ENCODE measurements around the gene EFCAB6. TPM values are rescaled to one million over a fixed set of nuclear protein-coding genes. Genes with fewer than 3 reads are reported as not detected.

Gene EFCAB6
- polyA plus RNA-seq, 3 donors: not detected

DNA sequence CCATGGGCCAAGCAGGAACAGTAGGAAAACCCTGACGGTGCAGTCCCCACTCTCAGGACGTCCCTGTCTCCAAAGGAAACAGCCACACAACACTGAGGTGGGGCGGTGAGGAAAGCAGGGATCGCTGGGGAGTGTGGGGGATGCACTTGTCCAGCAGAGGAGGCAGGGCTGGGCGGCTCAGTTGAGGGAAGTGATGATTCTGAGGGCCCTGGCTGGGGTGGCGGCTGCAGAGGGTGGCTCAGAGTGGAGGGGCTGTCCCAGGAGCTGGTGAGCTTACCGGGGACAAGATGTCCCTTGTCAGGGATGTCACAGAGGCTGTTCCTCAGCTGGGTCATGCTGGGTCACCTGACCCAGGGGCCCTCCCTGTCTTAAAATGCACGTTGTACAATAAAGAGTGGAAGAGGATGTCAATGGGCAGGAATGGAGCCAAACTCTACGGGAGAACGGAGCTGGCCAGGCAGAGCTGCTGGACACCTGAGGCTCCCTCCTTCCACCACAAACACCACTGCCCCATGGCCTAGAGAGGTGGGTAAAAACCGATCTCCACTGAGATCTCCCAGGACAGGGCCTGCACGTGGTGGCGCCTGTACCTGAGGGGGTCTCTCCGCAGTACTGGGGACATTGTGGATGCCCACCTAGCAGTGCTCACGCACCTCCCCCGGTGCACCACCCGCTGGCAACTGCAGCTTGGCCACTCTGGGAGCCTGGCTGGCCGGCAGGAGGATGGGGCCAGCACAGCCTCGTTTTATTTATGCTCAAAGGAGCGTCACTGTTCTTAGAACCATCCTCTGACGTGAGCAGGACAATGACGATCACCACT, 9.7 kb upstream of the EFCAB6 start:
- no peaks in the 10 kb centered on the region for H3K4me1 ChIP-seq (ENCODE audit: control insufficient read depth in 1 of 2, insufficient read depth in 2 of 2, low read length in 2 of 2)
- 79% methylated on average over 16 of the region's 22 CpGs for WGBS (ENCODE audit: insufficient coverage)
- no peak for DNase-seq
- peaks cover 0 to 2% (median 0%) of the 10 kb centered on the region in 7 donors for H3K9me3 Mint-ChIP-seq
- H3K4me3 Mint-ChIP-seq: no peak overlapping the region
- TF ChIP-seq, protein P1, sequence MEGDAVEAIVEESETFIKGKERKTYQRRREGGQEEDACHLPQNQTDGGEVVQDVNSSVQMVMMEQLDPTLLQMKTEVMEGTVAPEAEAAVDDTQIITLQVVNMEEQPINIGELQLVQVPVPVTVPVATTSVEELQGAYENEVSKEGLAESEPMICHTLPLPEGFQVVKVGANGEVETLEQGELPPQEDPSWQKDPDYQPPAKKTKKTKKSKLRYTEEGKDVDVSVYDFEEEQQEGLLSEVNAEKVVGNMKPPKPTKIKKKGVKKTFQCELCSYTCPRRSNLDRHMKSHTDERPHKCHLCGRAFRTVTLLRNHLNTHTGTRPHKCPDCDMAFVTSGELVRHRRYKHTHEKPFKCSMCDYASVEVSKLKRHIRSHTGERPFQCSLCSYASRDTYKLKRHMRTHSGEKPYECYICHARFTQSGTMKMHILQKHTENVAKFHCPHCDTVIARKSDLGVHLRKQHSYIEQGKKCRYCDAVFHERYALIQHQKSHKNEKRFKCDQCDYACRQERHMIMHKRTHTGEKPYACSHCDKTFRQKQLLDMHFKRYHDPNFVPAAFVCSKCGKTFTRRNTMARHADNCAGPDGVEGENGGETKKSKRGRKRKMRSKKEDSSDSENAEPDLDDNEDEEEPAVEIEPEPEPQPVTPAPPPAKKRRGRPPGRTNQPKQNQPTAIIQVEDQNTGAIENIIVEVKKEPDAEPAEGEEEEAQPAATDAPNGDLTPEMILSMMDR (IDR thresholded peaks at IDR 0.05): no peak
- no peaks in the 10 kb centered on the region for H3K36me3 Mint-ChIP-seq
- peak overlapping the region in 1 of 7 donors; percentile 50 for H3K27ac Mint-ChIP-seq
- intact Hi-C loops (cut with micrococcal nuclease): no loop called here
- H3K4me1 Mint-ChIP-seq: no peaks in the 10 kb centered on the region
- no peaks in the 10 kb centered on the region for H3K79me2 ChIP-seq (ENCODE audit: insufficient read depth, low read length)
- H3K27me3 ChIP-seq (ENCODE audit: control insufficient read depth in 2 of 2, insufficient read depth in 2 of 2, low read length in 2 of 2): no peaks in the 10 kb centered on the region
- H3K27ac ChIP-seq (ENCODE audit: low read depth in 1 of 2, low read length in 2 of 2): no peak overlapping the region
- H4K20me1 ChIP-seq (ENCODE audit: insufficient read depth, low read length): no peaks in the 10 kb centered on the region
- H3K36me3 ChIP-seq (replicated peaks in 1 of 2; ENCODE audit: control insufficient read depth in 1 of 2, insufficient read depth in 2 of 2, low read length in 2 of 2): no peaks in the 10 kb centered on the region
- no peak overlapping the region for H3K4me2 ChIP-seq (replicated peaks; ENCODE audit: extremely low read depth, low read length, poor library complexity, severe bottlenecking)
- H3K9me3 ChIP-seq (replicated peaks in 1 of 2; ENCODE audit: control insufficient read depth in 1 of 2, insufficient read depth in 1 of 2, low read length in 2 of 2): no peaks in the 10 kb centered on the region
- no peak overlapping the region for H3K9ac ChIP-seq (ENCODE audit: insufficient read depth, low read length, poor library complexity, severe bottlenecking)
- peaks cover 7 to 13% (median 11%) of the 10 kb centered on the region in 3 donors for H3K27me3 Mint-ChIP-seq (ENCODE audit: low read depth in 3 of 3)
- H3K4me3 ChIP-seq (replicated peaks in 1 of 3; ENCODE audit: low read depth in 2 of 3, low read length in 3 of 3): no peak overlapping the region
- no peak overlapping the region for H2AFZ ChIP-seq (ENCODE audit: insufficient read depth, low read depth, low read length, poor library complexity, severe bottlenecking)

DNA sequence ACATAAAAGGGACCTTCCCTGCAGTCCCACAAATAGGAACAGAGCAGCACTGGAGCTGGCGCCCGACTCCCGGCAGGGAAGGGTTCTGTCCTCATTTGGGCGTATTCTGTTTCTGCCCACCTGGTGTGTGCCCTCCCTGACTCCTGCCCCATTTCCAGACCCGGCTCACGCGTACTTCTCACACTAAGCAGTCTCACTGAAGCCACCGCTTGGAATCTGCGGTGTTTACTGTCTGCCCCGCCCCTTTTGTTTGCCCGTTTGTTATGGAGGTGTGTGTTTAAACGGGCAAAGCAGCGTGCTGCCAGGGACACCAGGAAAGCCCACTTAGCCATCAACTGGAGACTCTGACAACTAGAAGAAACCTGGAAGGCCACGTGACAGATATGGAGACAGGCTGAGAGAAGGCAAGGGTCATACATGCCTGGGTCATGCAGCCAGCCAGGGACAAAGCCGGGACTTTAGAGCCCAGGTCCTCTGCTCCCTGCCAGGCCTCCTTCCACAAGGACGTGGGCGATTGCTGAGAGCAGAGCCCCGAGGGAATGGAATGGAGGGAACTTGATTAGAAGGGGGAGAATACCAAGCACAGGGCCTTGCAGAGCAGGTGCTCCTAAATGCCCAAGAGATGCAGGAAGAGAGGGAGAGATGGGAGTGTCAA, 8.7 kb upstream of the EFCAB6 start:
- no peak overlapping the region for H3K4me3 ChIP-seq (replicated peaks in 1 of 3; ENCODE audit: low read depth in 2 of 3, low read length in 3 of 3)
- no peak for DNase-seq
- H2AFZ ChIP-seq (ENCODE audit: insufficient read depth, low read depth, low read length, poor library complexity, severe bottlenecking): no peak overlapping the region
- H3K27ac Mint-ChIP-seq: no peak overlapping the region
- TF ChIP-seq, protein P1 (IDR thresholded peaks at IDR 0.05): no peak
- peaks cover 0 to 2% (median 0%) of the 10 kb centered on the region in 7 donors for H3K9me3 Mint-ChIP-seq
- H3K4me2 ChIP-seq (replicated peaks; ENCODE audit: extremely low read depth, low read length, poor library complexity, severe bottlenecking): no peak overlapping the region
- peaks cover 7 to 11% (median 11%) of the 10 kb centered on the region in 3 donors for H3K27me3 Mint-ChIP-seq (ENCODE audit: low read depth in 3 of 3)
- no peaks in the 10 kb centered on the region for H3K36me3 ChIP-seq (replicated peaks in 1 of 2; ENCODE audit: control insufficient read depth in 1 of 2, insufficient read depth in 2 of 2, low read length in 2 of 2)
- H3K4me1 ChIP-seq (ENCODE audit: control insufficient read depth in 1 of 2, insufficient read depth in 2 of 2, low read length in 2 of 2): no peaks in the 10 kb centered on the region
- no peaks in the 10 kb centered on the region for H3K79me2 ChIP-seq (ENCODE audit: insufficient read depth, low read length)
- 88% methylated on average over 10 of the region's 18 CpGs for WGBS (ENCODE audit: insufficient coverage)
- H3K27me3 ChIP-seq (ENCODE audit: control insufficient read depth in 2 of 2, insufficient read depth in 2 of 2, low read length in 2 of 2): no peaks in the 10 kb centered on the region
- H3K36me3 Mint-ChIP-seq: no peaks in the 10 kb centered on the region
- H4K20me1 ChIP-seq (ENCODE audit: insufficient read depth, low read length): no peaks in the 10 kb centered on the region
- H3K4me3 Mint-ChIP-seq: no peak overlapping the region
- intact Hi-C loops (cut with micrococcal nuclease): no loop called here
- no peaks in the 10 kb centered on the region for H3K4me1 Mint-ChIP-seq
- no peaks in the 10 kb centered on the region for H3K9me3 ChIP-seq (replicated peaks in 1 of 2; ENCODE audit: control insufficient read depth in 1 of 2, insufficient read depth in 1 of 2, low read length in 2 of 2)
- no peak overlapping the region for H3K27ac ChIP-seq (ENCODE audit: low read depth in 1 of 2, low read length in 2 of 2)
- H3K9ac ChIP-seq (ENCODE audit: insufficient read depth, low read length, poor library complexity, severe bottlenecking): no peak overlapping the region

All from CD14-positive monocyte (primary cell).